Measurements from ENCODE around the gene RBPJ. TPM values are rescaled to one million over a fixed set of nuclear protein-coding genes. Genes with fewer than 3 reads are reported as not detected.
A peak's percentile ranks its signal among the peaks of the same experiment; 100 is the strongest.

Gene RBPJ
- total RNA-seq, 2 experiments from 2014 or later: 64.1 to 72.3 TPM

DNA sequence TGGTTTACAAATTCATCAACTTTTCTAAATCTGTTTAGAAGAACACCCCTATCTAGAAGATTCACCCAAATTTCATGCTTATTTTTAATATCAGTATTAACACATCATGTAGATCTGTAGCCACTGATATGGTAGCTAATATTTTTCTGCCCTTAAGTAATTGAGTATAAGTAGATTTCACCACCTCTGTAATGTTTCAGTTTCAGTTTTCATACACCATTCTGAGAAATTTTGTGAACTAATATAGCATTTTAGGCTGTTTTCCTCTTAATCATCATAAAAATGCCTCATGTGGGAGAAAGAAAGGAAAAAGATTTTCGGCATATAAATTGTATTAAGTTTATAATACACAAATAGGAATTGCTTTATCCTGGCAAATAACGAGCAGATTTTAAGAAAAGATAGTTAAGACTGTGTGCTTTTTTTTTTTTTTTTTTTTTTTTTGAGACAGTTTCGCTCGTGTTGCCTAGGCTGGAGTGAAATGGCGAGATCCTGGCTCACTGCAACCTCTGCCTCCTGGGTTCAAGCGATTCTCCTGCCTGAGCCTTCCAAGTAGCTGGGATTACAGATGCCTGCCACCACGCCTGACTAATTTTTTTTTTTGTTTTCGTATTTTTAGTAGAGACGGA is 21.4 kb upstream of the RBPJ start:
- no peak for ATAC-seq (ENCODE audit: poor library complexity)
- Mint-ChIP-seq H3K36me3 (ENCODE audit: low read depth) (no peaks in the 10 kb centered on the region), H3K9me3 (no peaks in the 10 kb centered on the region), H3K4me1 (ENCODE audit: low read depth) (no peaks in the 10 kb centered on the region), H3K4me3 (peak overlapping the region; percentile 58), H3K27ac (no peak overlapping the region), H3K27me3 (no peaks in the 10 kb centered on the region)
- H3K36me3 ChIP-seq (ENCODE audit: insufficient read depth, low read length): no peaks in the 10 kb centered on the region
- no peaks in the 10 kb centered on the region for H3K9me3 ChIP-seq (ENCODE audit: control insufficient read depth in 1 of 2, insufficient read depth in 1 of 2, low read length in 2 of 2)
- H3K27ac ChIP-seq (ENCODE audit: low read depth in 1 of 2, low read length in 2 of 2): no peak overlapping the region
- TF ChIP-seq, protein P1, sequence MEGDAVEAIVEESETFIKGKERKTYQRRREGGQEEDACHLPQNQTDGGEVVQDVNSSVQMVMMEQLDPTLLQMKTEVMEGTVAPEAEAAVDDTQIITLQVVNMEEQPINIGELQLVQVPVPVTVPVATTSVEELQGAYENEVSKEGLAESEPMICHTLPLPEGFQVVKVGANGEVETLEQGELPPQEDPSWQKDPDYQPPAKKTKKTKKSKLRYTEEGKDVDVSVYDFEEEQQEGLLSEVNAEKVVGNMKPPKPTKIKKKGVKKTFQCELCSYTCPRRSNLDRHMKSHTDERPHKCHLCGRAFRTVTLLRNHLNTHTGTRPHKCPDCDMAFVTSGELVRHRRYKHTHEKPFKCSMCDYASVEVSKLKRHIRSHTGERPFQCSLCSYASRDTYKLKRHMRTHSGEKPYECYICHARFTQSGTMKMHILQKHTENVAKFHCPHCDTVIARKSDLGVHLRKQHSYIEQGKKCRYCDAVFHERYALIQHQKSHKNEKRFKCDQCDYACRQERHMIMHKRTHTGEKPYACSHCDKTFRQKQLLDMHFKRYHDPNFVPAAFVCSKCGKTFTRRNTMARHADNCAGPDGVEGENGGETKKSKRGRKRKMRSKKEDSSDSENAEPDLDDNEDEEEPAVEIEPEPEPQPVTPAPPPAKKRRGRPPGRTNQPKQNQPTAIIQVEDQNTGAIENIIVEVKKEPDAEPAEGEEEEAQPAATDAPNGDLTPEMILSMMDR (IDR thresholded peaks at IDR 0.05): no peak
- peak overlapping the region; percentile 37 for H3K4me3 ChIP-seq (ENCODE audit: low read length)
- H3K27me3 ChIP-seq (ENCODE audit: control insufficient read depth in 1 of 2, insufficient read depth in 2 of 2, low read length in 2 of 2): no peaks in the 10 kb centered on the region
- intact Hi-C loops (cut with DNase I, micrococcal nuclease): no loop called here
- ChIA-PET CTCF (interaction anchor here (0.6 kb wide), 1 partner anchor 588 kb away, joined by 3 read pairs; no protein-coding TSS in a partner anchor), POLR2A (interaction anchor here (0.9 kb wide), 1 partner anchor 20 kb away, joined by 3 read pairs; no protein-coding TSS in a partner anchor)
- DNase-seq: peak in 1 of 14 experiments; percentile 17
- peaks cover 6% of the 10 kb centered on the region for H3K4me1 ChIP-seq (ENCODE audit: insufficient read depth, low read length)

DNA sequence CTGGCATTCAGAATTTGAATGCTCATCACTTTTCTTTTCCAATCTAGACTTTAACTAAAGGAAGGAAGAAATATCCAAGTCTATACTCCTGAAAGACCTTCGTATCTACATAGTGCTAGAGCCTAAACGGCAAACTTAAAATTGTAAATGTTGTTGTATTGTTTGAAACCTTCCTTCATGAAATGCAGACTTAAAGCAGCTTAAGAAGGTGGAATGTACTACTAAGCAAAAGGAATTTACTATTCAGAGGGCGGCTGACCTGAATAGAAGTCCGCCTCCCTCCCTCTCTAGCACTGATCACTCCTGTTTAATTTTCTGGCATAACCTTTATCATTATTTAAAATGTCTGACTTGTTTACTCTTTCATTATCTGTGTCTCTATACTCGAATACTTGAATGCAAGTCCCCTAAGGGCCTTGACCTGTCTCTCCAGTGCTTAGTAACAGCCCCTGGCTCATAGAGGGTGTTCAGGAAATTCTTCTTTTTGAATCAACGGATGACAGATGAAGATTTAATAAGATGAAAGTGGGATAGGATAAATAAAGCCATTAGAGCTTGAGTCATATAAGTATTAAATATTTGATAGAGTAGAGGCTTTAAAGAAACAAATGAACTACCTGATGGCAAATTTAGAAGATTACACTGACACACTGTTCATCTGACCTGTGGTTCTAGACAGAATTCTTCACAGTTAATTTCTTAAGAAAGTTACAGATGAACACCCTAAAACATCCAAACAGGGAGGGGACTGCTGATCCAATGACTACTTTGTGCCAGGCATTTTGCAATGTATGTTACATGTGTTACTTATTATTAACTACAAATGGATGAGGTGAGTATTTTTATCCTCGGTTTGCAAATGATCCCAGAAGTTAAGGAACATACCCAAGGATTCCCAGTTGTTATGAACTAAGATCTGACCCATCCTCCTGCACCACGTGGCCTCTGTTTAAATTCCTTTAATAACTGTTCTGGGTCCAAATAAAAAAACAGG is 20.2 kb upstream of the RBPJ start:
- ChIA-PET CTCF (no interaction called here), POLR2A (no interaction called here)
- Histone ChIP-seq H3K36me3 (ENCODE audit: insufficient read depth, low read length) (no peaks in the 10 kb centered on the region), H3K27me3 (ENCODE audit: control insufficient read depth in 1 of 2, insufficient read depth in 2 of 2, low read length in 2 of 2) (no peaks in the 10 kb centered on the region), H3K9me3 (ENCODE audit: control insufficient read depth in 1 of 2, insufficient read depth in 1 of 2, low read length in 2 of 2) (no peaks in the 10 kb centered on the region), H3K4me1 (ENCODE audit: insufficient read depth, low read length) (peaks cover 6% of the 10 kb centered on the region), H3K27ac (ENCODE audit: low read depth in 1 of 2, low read length in 2 of 2) (no peak overlapping the region), H3K4me3 (ENCODE audit: low read length) (no peak overlapping the region)
- TF ChIP-seq, protein P1 (IDR thresholded peaks at IDR 0.05): no peak
- no peak for ATAC-seq (ENCODE audit: poor library complexity)
- Mint-ChIP-seq H3K36me3 (ENCODE audit: low read depth) (no peaks in the 10 kb centered on the region), H3K27me3 (no peaks in the 10 kb centered on the region), H3K4me3 (peak overlapping the region; percentile 45), H3K4me1 (ENCODE audit: low read depth) (no peaks in the 10 kb centered on the region), H3K27ac (no peak overlapping the region), H3K9me3 (no peaks in the 10 kb centered on the region)
- intact Hi-C loops (cut with DNase I, micrococcal nuclease): no loop called here
- DNase-seq: no peak

GRCh38 chr4:26302031-26302899 is 18.5 kb upstream of the RBPJ start:
- H3K36me3 Mint-ChIP-seq (ENCODE audit: low read depth): no peaks in the 10 kb centered on the region
- no peaks in the 10 kb centered on the region for H3K36me3 ChIP-seq (ENCODE audit: insufficient read depth, low read length)
- no peaks in the 10 kb centered on the region for H3K27me3 Mint-ChIP-seq
- TF ChIP-seq, protein P1 (IDR thresholded peaks at IDR 0.05): no peak
- peaks cover 6% of the 10 kb centered on the region for H3K4me1 ChIP-seq (ENCODE audit: insufficient read depth, low read length)
- H3K4me3 ChIP-seq (ENCODE audit: low read length): no peak overlapping the region
- no peaks in the 10 kb centered on the region for H3K27me3 ChIP-seq (ENCODE audit: control insufficient read depth in 1 of 2, insufficient read depth in 2 of 2, low read length in 2 of 2)
- peak in 2 of 14 experiments; percentile 33 to 40 for DNase-seq
- no peaks in the 10 kb centered on the region for H3K9me3 ChIP-seq (ENCODE audit: control insufficient read depth in 1 of 2, insufficient read depth in 1 of 2, low read length in 2 of 2)
- no peak overlapping the region for H3K27ac Mint-ChIP-seq
- H3K4me1 Mint-ChIP-seq (ENCODE audit: low read depth): no peaks in the 10 kb centered on the region
- no peak overlapping the region for H3K4me3 Mint-ChIP-seq
- intact Hi-C loops (cut with DNase I, micrococcal nuclease): no loop called here
- ChIA-PET POLR2A (no interaction called here), CTCF (no interaction called here)
- no peaks in the 10 kb centered on the region for H3K9me3 Mint-ChIP-seq
- no peak for ATAC-seq (ENCODE audit: poor library complexity)
- H3K27ac ChIP-seq (ENCODE audit: low read depth in 1 of 2, low read length in 2 of 2): no peak overlapping the region
